HCT116 (cell line): ENCODE measurements around the gene LDLRAD4. TPM values are rescaled to one million over a fixed set of nuclear protein-coding genes. Genes with fewer than 3 reads are reported as not detected.

Source experiments
- ATAC-seq: fragments of 200-7000 bp; cut with Tn5 transposase; 2 replicates; pipeline ENCODE4 v1.9.1; 2020; ENCODE audit warnings: mild to moderate bottlenecking, moderate library complexity
- BruUV-seq: library from RNA; stranded (reverse); fragments of 400-500 nt; replicated peaks from 2 replicates; lab custom pipeline; 2021; lab: Mats Ljungman, UMichigan
- CTCF ChIA-PET: fragments of 300-600 bp; sonication (Branson Sonifier 250); formaldehyde crosslinking; loops from one replicate; lab custom pipeline; 2021; ENCODE audit warnings: antibody characterized with exemption; lab: Charles Lee
- POLR2A ChIA-PET: fragments of 300-600, 350-600 bp; sonication (Branson Sonifier 250); formaldehyde crosslinking; loops from one replicate; lab custom pipeline; 2021; ENCODE audit warnings: antibody characterized with exemption; lab: Charles Lee
- RAD21 ChIA-PET, 2 experiments: fragments of 300-600 bp; sonication (Branson Sonifier 250); formaldehyde crosslinking; loops; one replicate each; lab custom pipeline; 2023; ENCODE audit warnings: low total read pairs in 2 of 2; ENCODE audit not compliant: uncharacterized antibody in 2 of 2, unreplicated experiment in 2 of 2, low non-redundant PET in 1 of 2; lab: Charles Lee
- DNase-seq: peaks from one replicate; pipeline ENCODE4 v3.0.0-alpha.2; 2010; ENCODE audit warnings: low read depth, low spot score
- H2AFZ ChIP-seq: fragments of 200-600 bp; shearing (Covaris generic), sonication (generic); 2 replicates; pipeline ENCODE4 v1.6.1; 2017; ENCODE audit warnings: low read depth, mixed run types, mixed read lengths, antibody characterized with exemption, low read length; ENCODE audit not compliant: poor library complexity, severe bottlenecking
- H3K27ac ChIP-seq: 2 replicates; pipeline ENCODE4 v1.5.1; 2012; ENCODE audit warnings: low read depth, low read length
- H3K27me3 ChIP-seq: fragments of 200-600 bp; sonication (generic); 2 replicates; pipeline ENCODE4 v1.6.1; 2016; ENCODE audit warnings: mixed run types, low read length, mixed read lengths; ENCODE audit not compliant: insufficient read depth
- H3K36me3 ChIP-seq, 2 experiments: fragments of 200-500 bp in 1 of 2; fragments of 200-600 bp in 1 of 2; sonication (Bioruptor generic) in 1 of 2; sonication (generic) in 1 of 2; 2 replicates each; pipeline versions ENCODE4 v1.5.1 to v1.6.1; 2014 to 2016; ENCODE audit warnings: low read length in 2 of 2, inconsistent platforms in 1 of 2, mixed read lengths in 1 of 2, mixed run types in 1 of 2; ENCODE audit not compliant: insufficient read depth in 2 of 2, control insufficient read depth in 1 of 2
- H3K4me1 ChIP-seq, 2 experiments: fragments of 200-600 bp in 1 of 2; sonication (generic) in 1 of 2; 2 replicates each; pipeline versions ENCODE4 v1.5.1 to v1.6.1; 2012 to 2017; ENCODE audit warnings: low read length in 2 of 2, inconsistent platforms in 1 of 2, mild to moderate bottlenecking in 1 of 2, mixed read lengths in 1 of 2, mixed run types in 1 of 2, moderate library complexity in 1 of 2; ENCODE audit not compliant: insufficient read depth in 2 of 2, control insufficient read depth in 1 of 2
- H3K4me2 ChIP-seq: fragments of 200-600 bp; sonication (generic); 2 replicates; pipeline ENCODE4 v1.6.1; 2017; ENCODE audit warnings: mixed run types, low read length, mixed read lengths
- H3K4me3 ChIP-seq, 2 experiments: fragments of 200-600 bp in 1 of 2; sonication (generic) in 1 of 2; replicated peaks in 1 of 2; 2 replicates each; pipeline ENCODE4 v1.5.1; 2011 to 2016; ENCODE audit warnings: low read length in 2 of 2, control low read depth in 1 of 2, low read depth in 1 of 2, mild to moderate bottlenecking in 1 of 2, mixed read lengths in 1 of 2, mixed run types in 1 of 2
- H3K79me2 ChIP-seq: fragments of 200-600 bp; sonication (generic); 2 replicates; pipeline ENCODE4 v1.6.1; 2017; ENCODE audit warnings: mild to moderate bottlenecking, mixed run types, low read length, moderate library complexity, mixed read lengths; ENCODE audit not compliant: insufficient read depth
- H3K9ac ChIP-seq: fragments of 200-600 bp; sonication (generic); 2 replicates; pipeline ENCODE4 v1.6.1; 2016; ENCODE audit warnings: low read length, mixed read lengths
- H3K9me2 ChIP-seq: fragments of 200-600 bp; sonication (generic), shearing (Covaris generic); 2 replicates; pipeline ENCODE4 v1.6.1; 2017; ENCODE audit warnings: mixed run types, mild to moderate bottlenecking, moderate library complexity; ENCODE audit not compliant: insufficient read depth
- H3K9me3 ChIP-seq, 2 experiments: fragments of 200-500 bp in 1 of 2; fragments of 200-600 bp in 1 of 2; sonication (Bioruptor generic) in 1 of 2; sonication (generic) in 1 of 2; 2 replicates each; pipeline ENCODE4 v1.6.1; 2014 to 2017; ENCODE audit warnings: low read length in 2 of 2, mixed read lengths in 2 of 2, inconsistent platforms in 1 of 2, low read depth in 1 of 2, mild to moderate bottlenecking in 1 of 2, mixed run types in 1 of 2, moderate library complexity in 1 of 2; ENCODE audit not compliant: control insufficient read depth in 1 of 2, insufficient read depth in 1 of 2
- H4K20me1 ChIP-seq: fragments of 200-600 bp; sonication (generic), shearing (Covaris generic); 2 replicates; pipeline ENCODE4 v1.6.1; 2017; ENCODE audit warnings: mixed run types, mild to moderate bottlenecking, moderate library complexity; ENCODE audit not compliant: insufficient read depth
- CBX3 ChIP-seq: IDR thresholded peaks from 2 replicates; pipeline ENCODE4 v1.6.1; 2012; ENCODE audit warnings: low read depth
- CEBPB ChIP-seq: IDR thresholded peaks from 2 replicates; pipeline ENCODE4 v1.6.1; 2012; ENCODE audit warnings: low read depth
- EGR1 ChIP-seq: IDR thresholded peaks from 2 replicates; pipeline ENCODE4 v1.6.1; 2012; ENCODE audit warnings: low read depth
- ELF1 ChIP-seq: IDR thresholded peaks from 2 replicates; pipeline ENCODE4 v1.6.1; 2012; ENCODE audit warnings: low read depth, borderline replicate concordance
- EZH2 ChIP-seq: fragments of 200-600 bp; sonication (generic); IDR thresholded peaks from 2 replicates; pipeline ENCODE4 v1.6.1; 2017; ENCODE audit warnings: antibody characterized with exemption, mixed run types
- EZH2phosphoT487 ChIP-seq: fragments of 200-600 bp; IDR thresholded peaks from 2 replicates; pipeline ENCODE4 v1.6.1; 2018; ENCODE audit warnings: antibody characterized with exemption, borderline replicate concordance
- JUND ChIP-seq: IDR thresholded peaks from 2 replicates; pipeline ENCODE4 v1.6.1; 2012
- POLR2A ChIP-seq: IDR thresholded peaks from 2 replicates; pipeline ENCODE4 v1.7.0; 2011; ENCODE audit warnings: borderline replicate concordance; ENCODE audit not compliant: insufficient read depth, insufficient read length; ENCODE audit errors: extremely low read depth
- POLR2AphosphoS5 ChIP-seq: IDR thresholded peaks from 2 replicates; pipeline ENCODE4 v1.6.1; 2011; ENCODE audit warnings: mild to moderate bottlenecking, low read depth, low read length, moderate library complexity
- RAD21 ChIP-seq: IDR thresholded peaks from 2 replicates; pipeline ENCODE4 v1.6.1; 2012; ENCODE audit warnings: low read depth, mild to moderate bottlenecking
- SIN3A ChIP-seq: IDR thresholded peaks from 2 replicates; pipeline ENCODE4 v1.6.1; 2012; ENCODE audit warnings: low read depth
- SRF ChIP-seq: IDR thresholded peaks from 2 replicates; pipeline ENCODE4 v1.6.1; 2012; ENCODE audit warnings: low read depth
- YY1 ChIP-seq: IDR thresholded peaks from 2 replicates; pipeline ENCODE4 v1.6.1; 2011; ENCODE audit warnings: low read length, low read depth, moderate library complexity, mild to moderate bottlenecking; ENCODE audit not compliant: insufficient replicate concordance; ENCODE audit errors: extremely low read depth
- ZFX ChIP-seq: fragments of 450-650 bp; IDR thresholded peaks from 2 replicates; pipeline ENCODE4 v1.6.1; 2017
- ZNF274 ChIP-seq: fragments of 200-500 bp; sonication (Bioruptor generic); IDR thresholded peaks from 2 replicates; pipeline ENCODE4 v1.6.1; 2014; ENCODE audit warnings: mild to moderate bottlenecking, low read depth, low read length, inconsistent platforms
- intact Hi-C: fragments of 100-400 bp; cut with micrococcal nuclease; formaldehyde crosslinking; loops from 2 replicates; pipeline ENCODE4 v1.10.0; 2022
- total RNA-seq: library from RNA; stranded (reverse); gene quantifications from one replicate; pipeline ENCODE4 v1.2.1, GENCODE V29; 2021; ENCODE audit not compliant: unreplicated experiment
- TF ChIP-seq, protein P1 (sequence below): IDR thresholded peaks from 2 replicates; pipeline ENCODE4 v1.6.1; 2011; ENCODE audit warnings: mild to moderate bottlenecking, low read length, moderate library complexity; ENCODE audit not compliant: insufficient replicate concordance; ENCODE audit errors: extremely low read depth
- TF ChIP-seq, protein P2 (sequence below), 3 experiments: fragments of 200-600 bp in 1 of 3; sonication (generic) in 1 of 3; IDR thresholded peaks in 2 of 3; conservative IDR thresholded peaks in 1 of 3; 2 replicates each; pipeline ENCODE4 v1.5.1; 2012 to 2017; ENCODE audit warnings: low read depth in 2 of 3, low read length in 2 of 3, antibody characterized with exemption in 1 of 3, borderline replicate concordance in 1 of 3, control low read depth in 1 of 3, mild to moderate bottlenecking in 1 of 3, mixed read lengths in 1 of 3, mixed run types in 1 of 3, moderate library complexity in 1 of 3; ENCODE audit not compliant: insufficient read depth in 1 of 3
- TF ChIP-seq, protein P3 (sequence below): IDR thresholded peaks from 2 replicates; pipeline ENCODE4 v1.6.1; 2012
- TF ChIP-seq, protein P4 (sequence below): IDR thresholded peaks from 2 replicates; pipeline ENCODE4 v1.6.1; 2012; ENCODE audit warnings: low read depth

Gene LDLRAD4
- total RNA-seq, 1 experiment from 2014 or later, result 1.2 TPM

DNA sequence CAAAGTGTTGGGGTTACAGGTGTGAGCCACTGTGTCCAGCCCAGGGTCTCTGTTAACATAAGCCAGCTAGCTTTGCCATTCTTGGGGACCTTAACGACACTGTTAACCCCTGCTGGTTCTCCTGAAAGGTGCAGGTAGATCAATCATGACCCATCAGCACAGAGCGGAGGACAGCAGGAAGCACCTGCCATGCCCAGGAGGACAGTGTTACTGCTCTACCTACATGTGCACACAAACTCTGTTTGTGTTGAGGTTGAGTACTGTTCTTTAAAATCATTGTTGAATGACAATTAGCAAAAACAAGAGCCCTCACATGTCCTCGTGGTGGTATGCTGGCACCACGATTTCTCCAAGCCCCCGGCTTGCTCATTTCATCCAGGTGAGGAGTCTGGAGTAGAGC is 386.9 kb downstream of the LDLRAD4 start:
- no peaks in the 10 kb centered on the region for H3K27me3 ChIP-seq
- ChIA-PET CTCF (no interaction called here), RAD21 (no interaction called here), POLR2A (no interaction called here)
- H3K9ac ChIP-seq, result no peak overlapping the region
- no peak for TF ChIP-seq EZH2phosphoT487
- TF ChIP-seq SRF, result no peak
- TF ChIP-seq POLR2A, result no peak
- TF ChIP-seq JUND, result no peak
- no peak for TF ChIP-seq EZH2
- TF ChIP-seq, protein P1, sequence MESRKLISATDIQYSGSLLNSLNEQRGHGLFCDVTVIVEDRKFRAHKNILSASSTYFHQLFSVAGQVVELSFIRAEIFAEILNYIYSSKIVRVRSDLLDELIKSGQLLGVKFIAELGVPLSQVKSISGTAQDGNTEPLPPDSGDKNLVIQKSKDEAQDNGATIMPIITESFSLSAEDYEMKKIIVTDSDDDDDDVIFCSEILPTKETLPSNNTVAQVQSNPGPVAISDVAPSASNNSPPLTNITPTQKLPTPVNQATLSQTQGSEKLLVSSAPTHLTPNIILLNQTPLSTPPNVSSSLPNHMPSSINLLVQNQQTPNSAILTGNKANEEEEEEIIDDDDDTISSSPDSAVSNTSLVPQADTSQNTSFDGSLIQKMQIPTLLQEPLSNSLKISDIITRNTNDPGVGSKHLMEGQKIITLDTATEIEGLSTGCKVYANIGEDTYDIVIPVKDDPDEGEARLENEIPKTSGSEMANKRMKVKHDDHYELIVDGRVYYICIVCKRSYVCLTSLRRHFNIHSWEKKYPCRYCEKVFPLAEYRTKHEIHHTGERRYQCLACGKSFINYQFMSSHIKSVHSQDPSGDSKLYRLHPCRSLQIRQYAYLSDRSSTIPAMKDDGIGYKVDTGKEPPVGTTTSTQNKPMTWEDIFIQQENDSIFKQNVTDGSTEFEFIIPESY, result no peak
- no peak for TF ChIP-seq CEBPB
- TF ChIP-seq, protein P2, sequence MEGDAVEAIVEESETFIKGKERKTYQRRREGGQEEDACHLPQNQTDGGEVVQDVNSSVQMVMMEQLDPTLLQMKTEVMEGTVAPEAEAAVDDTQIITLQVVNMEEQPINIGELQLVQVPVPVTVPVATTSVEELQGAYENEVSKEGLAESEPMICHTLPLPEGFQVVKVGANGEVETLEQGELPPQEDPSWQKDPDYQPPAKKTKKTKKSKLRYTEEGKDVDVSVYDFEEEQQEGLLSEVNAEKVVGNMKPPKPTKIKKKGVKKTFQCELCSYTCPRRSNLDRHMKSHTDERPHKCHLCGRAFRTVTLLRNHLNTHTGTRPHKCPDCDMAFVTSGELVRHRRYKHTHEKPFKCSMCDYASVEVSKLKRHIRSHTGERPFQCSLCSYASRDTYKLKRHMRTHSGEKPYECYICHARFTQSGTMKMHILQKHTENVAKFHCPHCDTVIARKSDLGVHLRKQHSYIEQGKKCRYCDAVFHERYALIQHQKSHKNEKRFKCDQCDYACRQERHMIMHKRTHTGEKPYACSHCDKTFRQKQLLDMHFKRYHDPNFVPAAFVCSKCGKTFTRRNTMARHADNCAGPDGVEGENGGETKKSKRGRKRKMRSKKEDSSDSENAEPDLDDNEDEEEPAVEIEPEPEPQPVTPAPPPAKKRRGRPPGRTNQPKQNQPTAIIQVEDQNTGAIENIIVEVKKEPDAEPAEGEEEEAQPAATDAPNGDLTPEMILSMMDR (IDR thresholded peaks at IDR 0.05 in 2 of 3, conservative IDR thresholded peaks at IDR 0.05 in 1 of 3; ENCODE audit: borderline replicate concordance in 1 of 3, insufficient read depth in 1 of 3, low read depth in 2 of 3, low read length in 2 of 3), result no peak
- no peak for TF ChIP-seq ZFX
- no peak for TF ChIP-seq ZNF274
- no peak for TF ChIP-seq YY1
- TF ChIP-seq, protein P3, sequence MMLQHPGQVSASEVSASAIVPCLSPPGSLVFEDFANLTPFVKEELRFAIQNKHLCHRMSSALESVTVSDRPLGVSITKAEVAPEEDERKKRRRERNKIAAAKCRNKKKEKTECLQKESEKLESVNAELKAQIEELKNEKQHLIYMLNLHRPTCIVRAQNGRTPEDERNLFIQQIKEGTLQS, result no peak
- TF ChIP-seq EGR1, result no peak
- no peak for TF ChIP-seq POLR2AphosphoS5
- TF ChIP-seq RAD21, result no peak
- TF ChIP-seq, protein P4, sequence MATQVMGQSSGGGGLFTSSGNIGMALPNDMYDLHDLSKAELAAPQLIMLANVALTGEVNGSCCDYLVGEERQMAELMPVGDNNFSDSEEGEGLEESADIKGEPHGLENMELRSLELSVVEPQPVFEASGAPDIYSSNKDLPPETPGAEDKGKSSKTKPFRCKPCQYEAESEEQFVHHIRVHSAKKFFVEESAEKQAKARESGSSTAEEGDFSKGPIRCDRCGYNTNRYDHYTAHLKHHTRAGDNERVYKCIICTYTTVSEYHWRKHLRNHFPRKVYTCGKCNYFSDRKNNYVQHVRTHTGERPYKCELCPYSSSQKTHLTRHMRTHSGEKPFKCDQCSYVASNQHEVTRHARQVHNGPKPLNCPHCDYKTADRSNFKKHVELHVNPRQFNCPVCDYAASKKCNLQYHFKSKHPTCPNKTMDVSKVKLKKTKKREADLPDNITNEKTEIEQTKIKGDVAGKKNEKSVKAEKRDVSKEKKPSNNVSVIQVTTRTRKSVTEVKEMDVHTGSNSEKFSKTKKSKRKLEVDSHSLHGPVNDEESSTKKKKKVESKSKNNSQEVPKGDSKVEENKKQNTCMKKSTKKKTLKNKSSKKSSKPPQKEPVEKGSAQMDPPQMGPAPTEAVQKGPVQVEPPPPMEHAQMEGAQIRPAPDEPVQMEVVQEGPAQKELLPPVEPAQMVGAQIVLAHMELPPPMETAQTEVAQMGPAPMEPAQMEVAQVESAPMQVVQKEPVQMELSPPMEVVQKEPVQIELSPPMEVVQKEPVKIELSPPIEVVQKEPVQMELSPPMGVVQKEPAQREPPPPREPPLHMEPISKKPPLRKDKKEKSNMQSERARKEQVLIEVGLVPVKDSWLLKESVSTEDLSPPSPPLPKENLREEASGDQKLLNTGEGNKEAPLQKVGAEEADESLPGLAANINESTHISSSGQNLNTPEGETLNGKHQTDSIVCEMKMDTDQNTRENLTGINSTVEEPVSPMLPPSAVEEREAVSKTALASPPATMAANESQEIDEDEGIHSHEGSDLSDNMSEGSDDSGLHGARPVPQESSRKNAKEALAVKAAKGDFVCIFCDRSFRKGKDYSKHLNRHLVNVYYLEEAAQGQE, result no peak
- no peak for TF ChIP-seq ELF1
- TF ChIP-seq CBX3, result no peak
- TF ChIP-seq SIN3A, result no peak
- H3K4me3 ChIP-seq, result no peak overlapping the region
- H3K36me3 ChIP-seq, result no peaks in the 10 kb centered on the region
- H2AFZ ChIP-seq, result no peak overlapping the region
- no peaks in the 10 kb centered on the region for H3K9me3 ChIP-seq
- H3K27ac ChIP-seq, result no peak overlapping the region
- ATAC-seq, result no peak
- no peak overlapping the region for H3K4me2 ChIP-seq
- no peaks in the 10 kb centered on the region for H4K20me1 ChIP-seq
- H3K9me2 ChIP-seq, result no peaks in the 10 kb centered on the region
- BruUV-seq, result no TSS peak
- intact Hi-C loops, result no loop called here
- peaks cover 0 to 4% of the 10 kb centered on the region in 2 experiments; a peak in 2 of 4 replicates for H3K4me1 ChIP-seq
- H3K79me2 ChIP-seq, result no peaks in the 10 kb centered on the region
- no peak for DNase-seq
